Heart left ventricle (tissue), 13 donors: ENCODE data around the gene ACP7.

Experiments
- POLR2A ChIP-seq, 2 donors: fragments of 450-650 bp; IDR thresholded peaks; one replicate each; pipeline ENCODE4 v1.6.1; 2017; ENCODE audit warnings: antibody characterized with exemption in 2 of 2, mild to moderate bottlenecking in 2 of 2, moderate library complexity in 2 of 2
- TF ChIP-seq, protein P1 (sequence below), 12 donors: fragments of 200-600 bp; sonication (generic) in 4 of 12; IDR thresholded peaks; one replicate each; pipeline versions ENCODE4 v1.5.0 to v1.8.0; 2018 to 2022; ENCODE audit warnings: antibody characterized with exemption in 12 of 12, mild to moderate bottlenecking in 5 of 12
- donor health status: ischemic (EF 13 %, LVEDD 7.1; RV severe dilation, severe dysfunction).
- donor health status: DM: no; HTN: yes; CAD: no.
- donor health status: DM: no; HTN: no; CAD: no.
- donor health status: ischemic (EF 25% LVEDD 6.9; RV normal size, moderate dysfunction).
- donor health status: ischemic (EF 25% LVEDD 5.7; RV mildly dilated, moderate dysfunction).
- donor health status: ischemic (EF 35%, LVEDD 5.7; RV mildly dilated, moderate dysfunction).
- donor health status: nonischemic (EF 11% LVEDD 7.7; RV severe dilation, severe dysfunction).
- donor health status: DM: yes; HTN: yes; CAD: no.
- donor health status: PGD.
- donor health status: ischemic (EF 29% LVEDD 5.4; RV normal size, mild dysfunction).
- donor health status: nonischemic (EF 23%, LVEDD 6.1; RV moderate dilation, normal function).

DNA sequence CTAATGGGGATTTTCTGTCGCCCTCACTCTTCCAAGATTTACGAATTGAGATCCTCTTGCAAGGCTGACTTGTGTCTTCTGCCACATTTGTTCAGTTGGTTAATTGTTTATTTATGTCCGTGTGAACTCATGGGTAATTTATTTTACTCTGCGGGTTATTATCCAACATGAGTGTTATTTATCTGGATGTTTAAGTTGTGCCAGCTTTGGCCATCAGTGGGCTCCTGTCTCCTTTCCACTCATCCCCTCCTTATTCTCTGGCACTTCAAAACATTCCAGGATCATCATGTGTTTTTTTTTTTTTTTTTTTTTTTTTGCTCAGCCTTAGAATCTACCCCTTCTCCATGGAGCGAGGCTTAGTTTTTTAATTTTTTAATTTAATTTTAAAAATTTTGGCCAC lies 19.0 kb downstream of the ACP7 start:
- TF ChIP-seq, protein P1, sequence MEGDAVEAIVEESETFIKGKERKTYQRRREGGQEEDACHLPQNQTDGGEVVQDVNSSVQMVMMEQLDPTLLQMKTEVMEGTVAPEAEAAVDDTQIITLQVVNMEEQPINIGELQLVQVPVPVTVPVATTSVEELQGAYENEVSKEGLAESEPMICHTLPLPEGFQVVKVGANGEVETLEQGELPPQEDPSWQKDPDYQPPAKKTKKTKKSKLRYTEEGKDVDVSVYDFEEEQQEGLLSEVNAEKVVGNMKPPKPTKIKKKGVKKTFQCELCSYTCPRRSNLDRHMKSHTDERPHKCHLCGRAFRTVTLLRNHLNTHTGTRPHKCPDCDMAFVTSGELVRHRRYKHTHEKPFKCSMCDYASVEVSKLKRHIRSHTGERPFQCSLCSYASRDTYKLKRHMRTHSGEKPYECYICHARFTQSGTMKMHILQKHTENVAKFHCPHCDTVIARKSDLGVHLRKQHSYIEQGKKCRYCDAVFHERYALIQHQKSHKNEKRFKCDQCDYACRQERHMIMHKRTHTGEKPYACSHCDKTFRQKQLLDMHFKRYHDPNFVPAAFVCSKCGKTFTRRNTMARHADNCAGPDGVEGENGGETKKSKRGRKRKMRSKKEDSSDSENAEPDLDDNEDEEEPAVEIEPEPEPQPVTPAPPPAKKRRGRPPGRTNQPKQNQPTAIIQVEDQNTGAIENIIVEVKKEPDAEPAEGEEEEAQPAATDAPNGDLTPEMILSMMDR (IDR thresholded peaks at IDR 0.05) = no peak
- TF ChIP-seq POLR2A (IDR thresholded peaks at IDR 0.05) = no peak
